Measurements from ENCODE around the gene PNPLA6. TPM values are rescaled to one million over a fixed set of nuclear protein-coding genes. Genes with fewer than 3 reads are reported as not detected.
A peak's percentile ranks its signal among the peaks of the same experiment; 100 is the strongest.

Gene PNPLA6
- total RNA-seq, 3 donors from 2014 or later: 85.7 to 136 (median 121) TPM

DNA sequence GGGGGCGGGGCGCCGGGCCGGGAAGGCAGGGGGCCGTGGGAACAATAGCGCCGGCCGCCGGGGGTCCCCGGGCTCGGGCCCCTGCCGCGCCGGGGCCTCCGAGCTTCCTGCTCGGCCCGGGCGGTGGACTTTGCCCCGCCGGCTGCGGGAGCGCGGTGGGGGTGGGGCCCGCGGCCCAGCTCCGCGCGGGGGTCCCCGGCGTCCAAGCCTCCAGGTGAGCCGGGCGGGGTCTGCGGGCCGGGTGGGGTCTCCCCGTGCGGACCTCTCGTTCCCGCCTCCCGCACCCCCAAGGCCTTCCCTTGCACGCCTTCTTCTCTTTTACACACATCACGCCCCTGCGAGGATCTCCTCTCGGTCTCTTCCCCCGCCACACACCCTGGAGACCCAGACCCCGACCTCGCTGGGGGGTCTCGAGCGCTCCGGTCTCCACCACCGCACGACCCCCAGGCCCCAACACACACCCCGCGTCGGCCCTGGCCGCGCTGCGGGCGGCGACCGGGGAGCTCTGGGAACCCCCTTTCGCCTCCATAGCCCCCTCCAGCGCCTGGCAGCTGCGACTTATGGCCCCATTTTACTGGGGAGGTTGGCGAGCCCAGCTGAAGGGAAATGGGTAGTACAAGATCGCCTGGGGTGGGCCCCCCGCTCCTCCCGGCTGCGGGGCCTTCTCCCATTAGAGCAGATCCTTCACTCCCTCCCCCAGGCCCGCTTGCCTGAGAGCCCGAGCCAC lies 60.9 kb downstream of the PNPLA6 start:
- H3K4me3 ChIP-seq: peak overlapping the region; percentile 34
- H3K4me1 ChIP-seq (ENCODE audit: low read depth): peaks cover 2% of the 10 kb centered on the region
- TF ChIP-seq, protein P1, sequence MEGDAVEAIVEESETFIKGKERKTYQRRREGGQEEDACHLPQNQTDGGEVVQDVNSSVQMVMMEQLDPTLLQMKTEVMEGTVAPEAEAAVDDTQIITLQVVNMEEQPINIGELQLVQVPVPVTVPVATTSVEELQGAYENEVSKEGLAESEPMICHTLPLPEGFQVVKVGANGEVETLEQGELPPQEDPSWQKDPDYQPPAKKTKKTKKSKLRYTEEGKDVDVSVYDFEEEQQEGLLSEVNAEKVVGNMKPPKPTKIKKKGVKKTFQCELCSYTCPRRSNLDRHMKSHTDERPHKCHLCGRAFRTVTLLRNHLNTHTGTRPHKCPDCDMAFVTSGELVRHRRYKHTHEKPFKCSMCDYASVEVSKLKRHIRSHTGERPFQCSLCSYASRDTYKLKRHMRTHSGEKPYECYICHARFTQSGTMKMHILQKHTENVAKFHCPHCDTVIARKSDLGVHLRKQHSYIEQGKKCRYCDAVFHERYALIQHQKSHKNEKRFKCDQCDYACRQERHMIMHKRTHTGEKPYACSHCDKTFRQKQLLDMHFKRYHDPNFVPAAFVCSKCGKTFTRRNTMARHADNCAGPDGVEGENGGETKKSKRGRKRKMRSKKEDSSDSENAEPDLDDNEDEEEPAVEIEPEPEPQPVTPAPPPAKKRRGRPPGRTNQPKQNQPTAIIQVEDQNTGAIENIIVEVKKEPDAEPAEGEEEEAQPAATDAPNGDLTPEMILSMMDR (IDR thresholded peaks at IDR 0.05): no peak
- no peaks in the 10 kb centered on the region for H3K36me3 ChIP-seq (ENCODE audit: low read depth)
- intact Hi-C loops (cut with DNase I, micrococcal nuclease): no loop called here
- no peaks in the 10 kb centered on the region for H3K9me3 ChIP-seq
- DNase-seq (peak in 2 of 3 donors; percentile 35 to 64), ATAC-seq (peak; percentile 80)

DNA sequence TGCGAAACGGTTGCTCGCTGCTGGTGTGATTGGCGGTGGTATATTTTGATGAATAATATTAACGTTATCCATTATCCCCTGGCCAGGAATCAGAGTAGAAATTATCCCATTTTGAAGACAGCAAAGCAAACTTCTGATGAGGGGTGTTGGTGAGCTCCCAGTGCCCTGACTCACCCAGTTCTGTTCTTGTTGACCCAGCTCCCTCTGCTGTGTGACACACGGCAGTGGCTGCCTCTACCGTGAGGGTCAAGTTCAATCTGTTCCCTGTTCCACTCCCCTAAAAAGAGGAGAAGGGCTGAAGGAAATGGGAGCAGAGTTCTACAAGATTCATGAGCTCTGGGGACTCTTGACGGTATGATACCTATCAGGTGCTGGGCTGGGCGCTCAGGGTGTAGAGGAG lies 62.2 kb downstream of the PNPLA6 start:
- no peak for ATAC-seq
- TF ChIP-seq, protein P1 (IDR thresholded peaks at IDR 0.05): no peak
- DNase-seq: no peak

GRCh38 chr19:7598180-7598579 lies 62.7 kb downstream of the PNPLA6 start:
- no peaks in the 10 kb centered on the region for H3K36me3 ChIP-seq (ENCODE audit: low read depth)
- intact Hi-C loops (cut with DNase I, micrococcal nuclease): no loop called here
- H3K4me1 ChIP-seq (ENCODE audit: low read depth): peaks cover 2% of the 10 kb centered on the region
- no peak overlapping the region for H3K4me3 ChIP-seq
- ATAC-seq: no peak
- no peaks in the 10 kb centered on the region for H3K9me3 ChIP-seq
- DNase-seq: no peak
- TF ChIP-seq, protein P1 (IDR thresholded peaks at IDR 0.05): no peak

More for the DNA sequence above, 62.2 kb downstream of the PNPLA6 start:
- Histone ChIP-seq H3K4me1 (ENCODE audit: low read depth) (peaks cover 2% of the 10 kb centered on the region), H3K9me3 (no peaks in the 10 kb centered on the region), H3K4me3 (no peak overlapping the region), H3K36me3 (ENCODE audit: low read depth) (no peaks in the 10 kb centered on the region)
- intact Hi-C loops (cut with DNase I, micrococcal nuclease): no loop called here

DNA sequence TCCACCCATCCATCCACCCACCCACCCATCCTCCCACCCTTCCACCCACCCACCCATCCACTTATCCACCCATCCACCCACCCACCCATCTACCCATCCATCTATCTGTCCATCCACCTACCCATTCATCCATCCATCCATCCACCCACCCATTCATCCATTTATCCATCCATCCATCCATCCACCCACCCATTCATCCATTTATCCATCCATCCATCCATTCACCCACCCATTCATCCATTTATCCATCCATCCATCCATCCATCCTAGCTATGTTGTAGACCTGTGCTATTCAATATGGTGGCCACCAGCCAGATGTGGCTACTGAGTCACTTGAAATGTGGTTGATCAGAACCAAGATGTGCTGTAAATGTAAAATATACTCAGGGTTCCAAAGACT lies 65.2 kb downstream of the PNPLA6 start:
- ATAC-seq: no peak
- Histone ChIP-seq H3K9me3 (no peaks in the 10 kb centered on the region), H3K4me1 (ENCODE audit: low read depth) (peaks cover 2% of the 10 kb centered on the region), H3K36me3 (ENCODE audit: low read depth) (no peaks in the 10 kb centered on the region), H3K4me3 (no peak overlapping the region)
- DNase-seq: no peak
- intact Hi-C loops (cut with DNase I, micrococcal nuclease): no loop called here
- TF ChIP-seq, protein P1 (IDR thresholded peaks at IDR 0.05): no peak

- Histone ChIP-seq H3K4me3 (no peak overlapping the region), H3K36me3 (ENCODE audit: low read depth) (no peaks in the 10 kb centered on the region), H3K4me1 (ENCODE audit: low read depth) (no peaks in the 10 kb centered on the region), H3K9me3 (no peaks in the 10 kb centered on the region)
- ATAC-seq (no peak), DNase-seq (no peak)
- intact Hi-C loops (cut with DNase I, micrococcal nuclease): no loop called here
- TF ChIP-seq, protein P1 (IDR thresholded peaks at IDR 0.05): no peak
Observed at GRCh38 chr19:7602240-7602934, 66.9 kb downstream of the PNPLA6 start.
